ENCODE data around the gene ALPG.
"Not testable (repeated sequence)": the region's sequence is repeated elsewhere in the genome, so short reads cannot be mapped to it uniquely, and the experiment has no call there.

GRCh38 chr2:232422996-232423395, 16.4 kb downstream of the ALPG start:
- TF ChIP-seq CTCF (IDR thresholded peaks at IDR 0.05); EZH2 (IDR thresholded peaks at IDR 0.05; ENCODE audit: borderline replicate concordance, insufficient read depth, low read depth, low read length, poor library complexity, severe bottlenecking): not testable (repeated sequence)
